HepG2 (cell line): ENCODE measurements around the gene TBC1D16.

Source experiments
- ELF4 ChIP-seq: sonication (generic); formaldehyde crosslinking; IDR thresholded peaks from 2 replicates; pipeline ENCODE4 v1.5.0; 2020; ENCODE audit warnings: missing genetic modification reagents, mild to moderate bottlenecking, moderate library complexity, borderline replicate concordance
- KAT7 ChIP-seq: IDR thresholded peaks from 2 replicates; pipeline ENCODE4 v1.6.1; 2018; ENCODE audit warnings: borderline replicate concordance, missing compliant biosample characterization
- MXI1 ChIP-seq: IDR thresholded peaks from 3 replicates; pipeline ENCODE4 v1.6.1; 2012; ENCODE audit warnings: low read depth, low read length, inconsistent platforms, borderline replicate concordance
- NFKBIZ ChIP-seq: IDR thresholded peaks from 2 replicates; pipeline ENCODE4 v1.6.1; 2018; ENCODE audit warnings: missing genetic modification reagents, missing compliant biosample characterization
- ZNF256 ChIP-seq: sonication (generic); formaldehyde crosslinking; conservative IDR thresholded peaks from 2 replicates; pipeline ENCODE4 v1.4.0; 2020; ENCODE audit warnings: missing genetic modification reagents
- TF ChIP-seq, protein P1 (sequence below): sonication (generic); formaldehyde crosslinking; IDR thresholded peaks from 2 replicates; pipeline ENCODE4 v1.8.0; 2022; ENCODE audit warnings: missing genetic modification reagents, mild to moderate bottlenecking, borderline replicate concordance

GRCh38 chr17:79892457-79893241 is 143.0 kb downstream of the TBC1D16 start:
- no peak for TF ChIP-seq NFKBIZ (CRISPR knock-in tag)
- no peak for TF ChIP-seq ZNF256 (CRISPR knock-in tag)
- no peak for TF ChIP-seq ELF4
- TF ChIP-seq MXI1 = no peak
- no peak for TF ChIP-seq KAT7 (CRISPR knock-in tag)
- TF ChIP-seq, protein P1, sequence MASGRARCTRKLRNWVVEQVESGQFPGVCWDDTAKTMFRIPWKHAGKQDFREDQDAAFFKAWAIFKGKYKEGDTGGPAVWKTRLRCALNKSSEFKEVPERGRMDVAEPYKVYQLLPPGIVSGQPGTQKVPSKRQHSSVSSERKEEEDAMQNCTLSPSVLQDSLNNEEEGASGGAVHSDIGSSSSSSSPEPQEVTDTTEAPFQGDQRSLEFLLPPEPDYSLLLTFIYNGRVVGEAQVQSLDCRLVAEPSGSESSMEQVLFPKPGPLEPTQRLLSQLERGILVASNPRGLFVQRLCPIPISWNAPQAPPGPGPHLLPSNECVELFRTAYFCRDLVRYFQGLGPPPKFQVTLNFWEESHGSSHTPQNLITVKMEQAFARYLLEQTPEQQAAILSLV (CRISPR knock-in tag) = no peak
